Measurements from ENCODE around the gene TFEC.
"Not testable (repeated sequence)": the region's sequence is repeated elsewhere in the genome, so short reads cannot be mapped to it uniquely, and the experiment has no call there.

Gene TFEC, protein sequence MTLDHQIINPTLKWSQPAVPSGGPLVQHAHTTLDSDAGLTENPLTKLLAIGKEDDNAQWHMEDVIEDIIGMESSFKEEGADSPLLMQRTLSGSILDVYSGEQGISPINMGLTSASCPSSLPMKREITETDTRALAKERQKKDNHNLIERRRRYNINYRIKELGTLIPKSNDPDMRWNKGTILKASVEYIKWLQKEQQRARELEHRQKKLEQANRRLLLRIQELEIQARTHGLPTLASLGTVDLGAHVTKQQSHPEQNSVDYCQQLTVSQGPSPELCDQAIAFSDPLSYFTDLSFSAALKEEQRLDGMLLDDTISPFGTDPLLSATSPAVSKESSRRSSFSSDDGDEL

DNA sequence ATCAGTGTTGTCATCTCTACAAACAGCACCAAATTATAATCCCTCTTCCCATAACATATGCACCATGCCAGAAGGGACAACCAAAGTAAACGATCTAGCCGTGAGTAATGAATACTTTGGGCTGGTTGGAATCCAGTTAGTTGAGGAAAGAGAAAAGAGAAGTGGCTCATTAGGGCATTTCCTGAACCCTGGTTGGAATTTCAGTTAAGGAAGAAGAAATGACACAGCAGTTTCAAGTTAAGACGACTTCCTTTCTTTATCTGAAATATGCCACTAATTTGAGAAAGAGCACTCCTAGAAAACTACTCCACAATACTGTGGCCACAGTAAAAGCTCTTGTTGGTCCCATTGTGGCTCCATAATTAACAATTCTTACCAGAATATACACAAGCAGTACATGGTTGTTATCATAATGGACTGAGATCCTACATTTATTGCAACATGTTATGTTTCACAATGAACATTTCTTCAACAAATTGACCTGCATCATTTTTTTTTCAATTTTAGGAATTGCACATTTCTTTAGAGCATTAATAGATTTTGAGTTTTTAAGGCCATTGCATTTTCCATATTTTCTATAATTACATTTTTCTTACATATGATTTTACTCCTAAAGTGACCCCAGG lies at the start of gene TFEC:
Gene TFEC, minus strand, starts transcription at position 113 of the 626 bp plus-strand sequence. CDS start 46,322 bp downstream, outside the sequence.
- H3K4me1 ChIP-seq (ENCODE audit: control insufficient read depth in 1 of 2, insufficient read depth in 2 of 2, low read length in 2 of 2), result no peaks in the 10 kb centered on the region
- H3K9me3 ChIP-seq (ENCODE audit: control insufficient read depth in 1 of 2, low read length in 2 of 2), result no peaks in the 10 kb centered on the region
- no peak within 1 kb of the TSS for H3K27ac ChIP-seq (ENCODE audit: low read length)
- H3K4me3 ChIP-seq (ENCODE audit: low read depth in 1 of 2, low read length in 2 of 2), result peak within 1 kb of the TSS in 1 of 2 donors; percentile 26
- no peaks in the 10 kb centered on the region for H3K27me3 ChIP-seq (ENCODE audit: low read depth, low read length)
- H3K36me3 ChIP-seq (ENCODE audit: control insufficient read depth in 1 of 2, insufficient read depth in 2 of 2, low read length in 2 of 2), result no peaks in the 10 kb centered on the region

GRCh38 chr7:116075351-116076145 lies 45.0 kb upstream of the TFEC start:
- no peaks in the 10 kb centered on the region for H3K36me3 ChIP-seq (ENCODE audit: control insufficient read depth in 1 of 2, insufficient read depth in 2 of 2, low read length in 2 of 2)
- peaks cover 0 to 3% of the 10 kb centered on the region in 2 donors for H3K9me3 ChIP-seq (ENCODE audit: control insufficient read depth in 1 of 2, low read length in 2 of 2)
- no peak overlapping the region for H3K27ac ChIP-seq (ENCODE audit: low read length)
- no peaks in the 10 kb centered on the region for H3K4me1 ChIP-seq (ENCODE audit: control insufficient read depth in 1 of 2, insufficient read depth in 2 of 2, low read length in 2 of 2)
- H3K4me3 ChIP-seq (ENCODE audit: low read depth in 1 of 2, low read length in 2 of 2), result no peak overlapping the region
- H3K27me3 ChIP-seq (ENCODE audit: low read depth, low read length), result no peaks in the 10 kb centered on the region

- Histone ChIP-seq H3K27me3 (ENCODE audit: low read depth, low read length) (no peaks in the 10 kb centered on the region), H3K27ac (ENCODE audit: low read length) (no peak overlapping the region), H3K4me1 (ENCODE audit: control insufficient read depth in 1 of 2, insufficient read depth in 2 of 2, low read length in 2 of 2) (no peaks in the 10 kb centered on the region), H3K4me3 (ENCODE audit: low read depth in 1 of 2, low read length in 2 of 2) (no peak overlapping the region), H3K9me3 (ENCODE audit: control insufficient read depth in 1 of 2, low read length in 2 of 2) (no peaks in the 10 kb centered on the region), H3K36me3 (ENCODE audit: control insufficient read depth in 1 of 2, insufficient read depth in 2 of 2, low read length in 2 of 2) (no peaks in the 10 kb centered on the region)
Measured at GRCh38 chr7:116071629-116072028, 41.1 kb upstream of the TFEC start.

- Histone ChIP-seq H3K4me1 (ENCODE audit: control insufficient read depth in 1 of 2, insufficient read depth in 2 of 2, low read length in 2 of 2) (no peaks in the 10 kb centered on the region), H3K9me3 (ENCODE audit: control insufficient read depth in 1 of 2, low read length in 2 of 2) (no peaks in the 10 kb centered on the region), H3K27me3 (ENCODE audit: low read depth, low read length) (no peaks in the 10 kb centered on the region), H3K36me3 (ENCODE audit: control insufficient read depth in 1 of 2, insufficient read depth in 2 of 2, low read length in 2 of 2) (no peaks in the 10 kb centered on the region), H3K27ac (ENCODE audit: low read length) (no peak overlapping the region), H3K4me3 (ENCODE audit: low read depth in 1 of 2, low read length in 2 of 2) (no peak overlapping the region)
Measured at GRCh38 chr7:116064179-116064578, 33.6 kb upstream of the TFEC start.

GRCh38 chr7:116062666-116063065 lies 32.1 kb upstream of the TFEC start:
- Histone ChIP-seq H3K27ac (ENCODE audit: low read length) (no peak overlapping the region), H3K9me3 (ENCODE audit: control insufficient read depth in 1 of 2, low read length in 2 of 2) (no peaks in the 10 kb centered on the region), H3K36me3 (ENCODE audit: control insufficient read depth in 1 of 2, insufficient read depth in 2 of 2, low read length in 2 of 2) (no peaks in the 10 kb centered on the region), H3K4me3 (ENCODE audit: low read depth in 1 of 2, low read length in 2 of 2) (no peak overlapping the region), H3K27me3 (ENCODE audit: low read depth, low read length) (no peaks in the 10 kb centered on the region), H3K4me1 (ENCODE audit: control insufficient read depth in 1 of 2, insufficient read depth in 2 of 2, low read length in 2 of 2) (no peaks in the 10 kb centered on the region)

DNA sequence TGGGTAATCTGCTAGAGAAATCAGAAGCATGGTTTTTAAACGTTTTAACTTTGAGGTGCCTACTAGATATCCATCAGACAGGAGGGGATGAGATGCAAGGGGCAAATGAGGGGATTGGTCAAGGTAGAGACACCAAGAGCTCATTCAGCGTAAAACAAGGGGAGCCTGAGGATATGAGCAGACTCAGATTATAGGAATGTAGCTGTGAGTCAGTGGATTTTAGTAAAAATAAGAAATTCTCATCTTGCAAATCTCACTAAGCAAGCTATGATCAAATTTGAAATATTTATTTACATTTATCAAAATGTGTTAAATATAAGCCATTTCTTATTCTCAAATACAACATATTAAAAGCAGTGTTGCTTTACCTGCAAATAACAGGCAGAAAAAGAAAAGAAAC lies 21.4 kb upstream of the TFEC start:
- H3K9me3 ChIP-seq (ENCODE audit: control insufficient read depth in 1 of 2, low read length in 2 of 2), result no peaks in the 10 kb centered on the region
- H3K4me1 ChIP-seq (ENCODE audit: control insufficient read depth in 1 of 2, insufficient read depth in 2 of 2, low read length in 2 of 2), result no peaks in the 10 kb centered on the region
- H3K27me3 ChIP-seq (ENCODE audit: low read depth, low read length), result no peaks in the 10 kb centered on the region
- H3K36me3 ChIP-seq (ENCODE audit: control insufficient read depth in 1 of 2, insufficient read depth in 2 of 2, low read length in 2 of 2), result no peaks in the 10 kb centered on the region
- no peak overlapping the region for H3K4me3 ChIP-seq (ENCODE audit: low read depth in 1 of 2, low read length in 2 of 2)
- H3K27ac ChIP-seq (ENCODE audit: low read length), result no peak overlapping the region

DNA sequence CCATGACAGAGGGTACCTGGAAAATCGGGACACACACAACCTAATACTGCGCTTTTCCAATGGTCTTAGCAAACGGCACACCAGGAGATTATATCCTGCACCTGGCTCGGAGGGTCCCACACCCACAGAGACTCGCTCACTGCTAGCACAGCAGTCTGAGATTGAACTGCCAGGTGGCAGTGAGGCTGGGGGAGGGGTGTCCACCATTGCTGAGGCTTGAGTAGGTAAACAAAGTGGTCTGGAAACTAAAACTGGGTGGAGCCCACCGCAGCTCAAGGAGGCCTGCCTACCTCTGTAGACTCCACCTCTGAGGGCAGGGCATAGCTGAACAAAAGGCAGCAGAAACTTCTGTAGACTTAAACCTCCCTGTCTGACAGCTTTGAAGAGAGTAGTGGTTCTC lies 16.7 kb upstream of the TFEC start:
- H3K27me3 ChIP-seq (ENCODE audit: low read depth, low read length); H3K9me3 ChIP-seq (ENCODE audit: control insufficient read depth in 1 of 2, low read length in 2 of 2); H3K36me3 ChIP-seq (ENCODE audit: control insufficient read depth in 1 of 2, insufficient read depth in 2 of 2, low read length in 2 of 2); H3K4me3 ChIP-seq (ENCODE audit: low read depth in 1 of 2, low read length in 2 of 2); H3K4me1 ChIP-seq (ENCODE audit: control insufficient read depth in 1 of 2, insufficient read depth in 2 of 2, low read length in 2 of 2); H3K27ac ChIP-seq (ENCODE audit: low read length): not testable (repeated sequence)

DNA sequence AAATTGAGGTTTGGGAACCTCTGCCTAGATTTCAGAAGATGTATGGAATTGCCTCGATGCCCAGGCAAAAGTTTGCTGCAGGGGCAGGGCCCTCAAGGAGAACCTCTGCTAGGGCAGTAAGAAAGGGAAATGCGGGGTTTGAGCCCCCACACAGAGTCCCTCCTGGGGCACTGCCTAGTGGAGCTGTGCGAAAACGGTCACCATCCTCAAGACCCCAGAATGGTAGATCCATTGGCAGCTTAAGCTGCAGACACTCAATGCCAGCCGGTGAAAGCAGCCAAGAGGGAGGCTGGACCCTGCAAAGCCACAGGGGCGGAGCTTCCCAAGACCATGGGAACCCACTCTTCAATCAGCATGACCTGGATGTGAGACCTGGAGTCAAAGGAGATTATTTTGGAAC lies 15.0 kb upstream of the TFEC start:
- no peaks in the 10 kb centered on the region for H3K4me1 ChIP-seq (ENCODE audit: control insufficient read depth in 1 of 2, insufficient read depth in 2 of 2, low read length in 2 of 2)
- no peaks in the 10 kb centered on the region for H3K27me3 ChIP-seq (ENCODE audit: low read depth, low read length)

DNA sequence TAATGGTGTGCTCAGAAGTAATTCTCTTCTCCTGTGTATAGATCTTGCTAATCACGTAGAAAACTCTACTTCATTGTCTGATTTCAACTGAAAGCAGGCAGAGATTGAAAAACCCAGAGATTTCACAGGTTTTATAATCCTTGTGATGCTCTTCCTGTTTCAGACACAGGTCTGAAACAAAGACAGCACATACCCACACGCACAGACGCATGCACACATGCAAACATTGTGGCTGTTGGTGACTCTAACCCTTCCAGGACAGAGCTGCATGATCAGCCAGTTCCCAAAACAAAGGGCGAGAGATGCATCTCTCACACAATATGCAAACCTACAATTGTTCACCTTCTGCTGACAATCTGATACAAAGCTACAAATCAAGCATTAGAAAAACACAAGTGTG lies 11.1 kb upstream of the TFEC start:
- H3K27ac ChIP-seq (ENCODE audit: low read length), result no peak overlapping the region
- H3K9me3 ChIP-seq (ENCODE audit: control insufficient read depth in 1 of 2, low read length in 2 of 2), result no peaks in the 10 kb centered on the region
- H3K4me1 ChIP-seq (ENCODE audit: control insufficient read depth in 1 of 2, insufficient read depth in 2 of 2, low read length in 2 of 2), result no peaks in the 10 kb centered on the region

More for the DNA sequence above, 15.0 kb upstream of the TFEC start:
- Histone ChIP-seq H3K9me3 (ENCODE audit: control insufficient read depth in 1 of 2, low read length in 2 of 2) (no peaks in the 10 kb centered on the region), H3K4me3 (ENCODE audit: low read depth in 1 of 2, low read length in 2 of 2) (no peak overlapping the region), H3K36me3 (ENCODE audit: control insufficient read depth in 1 of 2, insufficient read depth in 2 of 2, low read length in 2 of 2) (no peaks in the 10 kb centered on the region), H3K27ac (ENCODE audit: low read length) (no peak overlapping the region)

DNA sequence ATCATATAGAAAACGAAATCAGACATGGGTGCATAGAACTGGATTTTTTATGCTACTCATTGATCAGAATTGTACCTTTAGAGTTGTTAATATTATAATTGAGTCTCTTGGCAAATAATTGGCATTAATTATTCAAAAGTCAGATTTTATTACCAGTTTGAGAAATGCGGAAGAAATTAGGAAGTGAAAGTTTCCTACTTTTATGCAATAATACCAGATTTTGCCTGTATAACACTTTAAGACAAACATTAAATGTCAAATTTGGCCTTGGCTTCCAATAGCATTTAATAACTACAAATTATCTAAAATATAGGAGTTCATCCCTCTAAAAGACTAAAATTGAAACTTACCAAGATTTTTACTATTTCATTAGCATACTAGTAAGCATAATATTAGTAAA lies 6.8 kb upstream of the TFEC start:
- Histone ChIP-seq H3K36me3 (ENCODE audit: control insufficient read depth in 1 of 2, insufficient read depth in 2 of 2, low read length in 2 of 2) (no peaks in the 10 kb centered on the region), H3K4me3 (ENCODE audit: low read depth in 1 of 2, low read length in 2 of 2) (no peak overlapping the region), H3K9me3 (ENCODE audit: control insufficient read depth in 1 of 2, low read length in 2 of 2) (no peaks in the 10 kb centered on the region), H3K27ac (ENCODE audit: low read length) (no peak overlapping the region), H3K4me1 (ENCODE audit: control insufficient read depth in 1 of 2, insufficient read depth in 2 of 2, low read length in 2 of 2) (no peaks in the 10 kb centered on the region), H3K27me3 (ENCODE audit: low read depth, low read length) (no peaks in the 10 kb centered on the region)

More for the DNA sequence above, 11.1 kb upstream of the TFEC start:
- Histone ChIP-seq H3K27me3 (ENCODE audit: low read depth, low read length) (no peaks in the 10 kb centered on the region), H3K36me3 (ENCODE audit: control insufficient read depth in 1 of 2, insufficient read depth in 2 of 2, low read length in 2 of 2) (no peaks in the 10 kb centered on the region), H3K4me3 (ENCODE audit: low read depth in 1 of 2, low read length in 2 of 2) (no peak overlapping the region)

DNA sequence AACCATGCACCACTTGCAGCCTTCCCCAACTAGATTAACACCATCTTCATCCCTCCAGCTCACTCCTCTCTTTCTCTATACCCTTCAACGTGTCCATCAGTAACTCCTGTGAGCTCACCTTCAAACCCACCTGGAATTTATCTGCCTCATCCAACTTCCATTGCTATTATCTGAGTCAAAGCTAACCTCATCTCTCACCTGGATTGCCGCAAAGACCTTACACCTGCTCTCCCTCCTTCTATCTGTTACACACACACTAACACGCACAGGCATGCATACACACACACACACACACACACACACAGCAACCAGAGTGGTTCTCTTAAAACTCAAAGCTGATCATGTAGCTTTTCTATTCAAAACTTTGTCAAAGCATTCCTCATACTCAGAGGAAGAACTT lies 3.8 kb upstream of the TFEC start:
- Histone ChIP-seq H3K36me3 (ENCODE audit: control insufficient read depth in 1 of 2, insufficient read depth in 2 of 2, low read length in 2 of 2) (no peaks in the 10 kb centered on the region), H3K9me3 (ENCODE audit: control insufficient read depth in 1 of 2, low read length in 2 of 2) (no peaks in the 10 kb centered on the region), H3K27me3 (ENCODE audit: low read depth, low read length) (no peaks in the 10 kb centered on the region), H3K4me3 (ENCODE audit: low read depth in 1 of 2, low read length in 2 of 2) (no peak overlapping the region), H3K4me1 (ENCODE audit: control insufficient read depth in 1 of 2, insufficient read depth in 2 of 2, low read length in 2 of 2) (no peaks in the 10 kb centered on the region), H3K27ac (ENCODE audit: low read length) (no peak overlapping the region)
